ENCODE data around the gene CCDC178. TPM values are rescaled to one million over a fixed set of nuclear protein-coding genes. Genes with fewer than 3 reads are reported as not detected.
A peak's percentile ranks its signal among the peaks of the same experiment; 100 is the strongest.

The CCDC178 gene
- total RNA-seq, 1 donor from 2014 or later = 2.8 TPM

GRCh38 chr18:33051407-33051806 is 389.1 kb downstream of the CCDC178 start:
- Mint-ChIP-seq H3K36me3 (no peaks in the 10 kb centered on the region), H3K9me3 (no peaks in the 10 kb centered on the region), H3K4me1 (ENCODE audit: unreplicated experiment) (no peaks in the 10 kb centered on the region), H3K27me3 (no peaks in the 10 kb centered on the region), H3K4me3 (no peak overlapping the region), H3K27ac (no peak overlapping the region)
- TF ChIP-seq, protein P1, sequence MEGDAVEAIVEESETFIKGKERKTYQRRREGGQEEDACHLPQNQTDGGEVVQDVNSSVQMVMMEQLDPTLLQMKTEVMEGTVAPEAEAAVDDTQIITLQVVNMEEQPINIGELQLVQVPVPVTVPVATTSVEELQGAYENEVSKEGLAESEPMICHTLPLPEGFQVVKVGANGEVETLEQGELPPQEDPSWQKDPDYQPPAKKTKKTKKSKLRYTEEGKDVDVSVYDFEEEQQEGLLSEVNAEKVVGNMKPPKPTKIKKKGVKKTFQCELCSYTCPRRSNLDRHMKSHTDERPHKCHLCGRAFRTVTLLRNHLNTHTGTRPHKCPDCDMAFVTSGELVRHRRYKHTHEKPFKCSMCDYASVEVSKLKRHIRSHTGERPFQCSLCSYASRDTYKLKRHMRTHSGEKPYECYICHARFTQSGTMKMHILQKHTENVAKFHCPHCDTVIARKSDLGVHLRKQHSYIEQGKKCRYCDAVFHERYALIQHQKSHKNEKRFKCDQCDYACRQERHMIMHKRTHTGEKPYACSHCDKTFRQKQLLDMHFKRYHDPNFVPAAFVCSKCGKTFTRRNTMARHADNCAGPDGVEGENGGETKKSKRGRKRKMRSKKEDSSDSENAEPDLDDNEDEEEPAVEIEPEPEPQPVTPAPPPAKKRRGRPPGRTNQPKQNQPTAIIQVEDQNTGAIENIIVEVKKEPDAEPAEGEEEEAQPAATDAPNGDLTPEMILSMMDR (conservative IDR thresholded peaks at IDR 0.05) = no peak
- no peak for DNase-seq (ENCODE audit: extremely low spot score, unreplicated experiment)

DNA sequence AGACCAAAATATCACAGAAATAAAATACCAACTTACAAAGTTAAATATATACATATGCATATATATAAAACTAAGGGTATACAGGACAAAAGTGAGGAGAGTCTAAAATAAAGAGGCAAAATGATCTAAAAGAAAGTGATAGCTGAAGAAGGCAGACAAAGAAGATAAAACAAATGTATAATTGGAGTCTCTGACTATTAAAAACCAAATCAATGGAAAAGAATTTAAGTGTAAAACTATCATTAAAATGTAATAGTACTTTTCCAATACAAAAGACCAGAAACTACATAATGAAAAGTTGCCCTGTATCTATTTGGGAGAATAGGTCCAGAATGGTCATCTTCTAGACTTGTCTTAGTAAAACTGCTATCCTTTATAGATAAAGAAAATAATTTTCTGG is 400.3 kb downstream of the CCDC178 start:
- Mint-ChIP-seq H3K27ac (no peak overlapping the region), H3K27me3 (no peaks in the 10 kb centered on the region), H3K4me3 (no peak overlapping the region), H3K4me1 (ENCODE audit: unreplicated experiment) (no peaks in the 10 kb centered on the region), H3K36me3 (no peaks in the 10 kb centered on the region), H3K9me3 (no peaks in the 10 kb centered on the region)
- TF ChIP-seq, protein P1 (conservative IDR thresholded peaks at IDR 0.05) = no peak
- no peak for DNase-seq (ENCODE audit: extremely low spot score, unreplicated experiment)

DNA sequence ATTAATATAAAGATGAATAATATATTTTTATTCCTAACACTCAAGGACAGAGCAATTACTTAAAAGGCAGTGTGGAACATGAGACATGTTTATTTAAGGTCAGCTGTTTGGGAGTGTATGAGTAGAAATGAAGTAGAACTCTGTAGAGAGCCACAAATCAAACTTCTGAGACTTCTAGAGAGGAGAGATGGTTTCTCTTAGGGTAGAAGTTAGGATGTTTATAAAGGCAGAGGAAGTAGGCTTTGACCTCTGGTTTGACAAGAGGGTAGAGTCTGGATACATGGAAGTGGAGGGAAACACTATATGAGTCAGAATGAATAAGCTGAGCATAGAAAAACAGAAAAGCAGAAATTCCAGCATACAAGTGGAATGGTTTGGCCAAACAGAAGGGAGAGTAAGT is 405.6 kb downstream of the CCDC178 start:
- TF ChIP-seq, protein P1 (conservative IDR thresholded peaks at IDR 0.05) = no peak
- no peak for DNase-seq (ENCODE audit: extremely low spot score, unreplicated experiment)
- H3K27me3 Mint-ChIP-seq = no peaks in the 10 kb centered on the region
- H3K4me1 Mint-ChIP-seq (ENCODE audit: unreplicated experiment) = no peaks in the 10 kb centered on the region
- H3K36me3 Mint-ChIP-seq = no peaks in the 10 kb centered on the region
- no peak overlapping the region for H3K4me3 Mint-ChIP-seq
- no peak overlapping the region for H3K27ac Mint-ChIP-seq
- H3K9me3 Mint-ChIP-seq = no peaks in the 10 kb centered on the region

DNA sequence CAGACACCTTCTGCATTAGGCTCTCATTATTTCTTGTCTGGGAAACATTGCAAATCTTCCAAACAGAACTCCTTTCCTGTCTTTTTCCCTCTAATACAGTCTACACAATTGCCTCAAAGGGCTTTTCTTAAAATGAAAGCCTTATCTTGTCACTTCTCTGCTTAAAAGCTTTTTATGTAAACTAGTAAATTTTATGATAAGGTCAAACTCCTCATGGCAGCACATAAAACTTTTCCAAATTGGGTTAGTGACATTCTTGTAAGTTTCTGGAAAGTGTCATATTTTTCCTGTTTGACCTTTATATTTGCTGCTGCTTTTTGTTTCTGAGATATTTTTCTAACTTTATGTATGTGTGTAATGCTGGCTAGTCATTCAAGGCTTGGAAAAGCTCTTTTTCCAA is 406.3 kb downstream of the CCDC178 start:
- no peak overlapping the region for H3K27ac Mint-ChIP-seq
- no peaks in the 10 kb centered on the region for H3K4me1 Mint-ChIP-seq (ENCODE audit: unreplicated experiment)
- H3K27me3 Mint-ChIP-seq = no peaks in the 10 kb centered on the region
- TF ChIP-seq, protein P1 (conservative IDR thresholded peaks at IDR 0.05) = no peak
- no peak for DNase-seq (ENCODE audit: extremely low spot score, unreplicated experiment)
- no peaks in the 10 kb centered on the region for H3K9me3 Mint-ChIP-seq
- H3K36me3 Mint-ChIP-seq = no peaks in the 10 kb centered on the region
- no peak overlapping the region for H3K4me3 Mint-ChIP-seq

GRCh38 chr18:33022370-33022769 is 418.2 kb downstream of the CCDC178 start:
- Mint-ChIP-seq H3K36me3 (no peaks in the 10 kb centered on the region), H3K27ac (no peak overlapping the region), H3K4me1 (ENCODE audit: unreplicated experiment) (no peaks in the 10 kb centered on the region), H3K4me3 (no peak overlapping the region), H3K9me3 (no peaks in the 10 kb centered on the region), H3K27me3 (no peaks in the 10 kb centered on the region)
- DNase-seq (ENCODE audit: extremely low spot score, unreplicated experiment) = no peak
- TF ChIP-seq, protein P1 (conservative IDR thresholded peaks at IDR 0.05) = peak; percentile 59

GRCh38 chr18:33020877-33021276 is 419.6 kb downstream of the CCDC178 start:
- H3K9me3 Mint-ChIP-seq = no peaks in the 10 kb centered on the region
- no peak for DNase-seq (ENCODE audit: extremely low spot score, unreplicated experiment)
- no peak overlapping the region for H3K27ac Mint-ChIP-seq
- TF ChIP-seq, protein P1 (conservative IDR thresholded peaks at IDR 0.05) = no peak
- H3K4me1 Mint-ChIP-seq (ENCODE audit: unreplicated experiment) = no peaks in the 10 kb centered on the region
- no peak overlapping the region for H3K4me3 Mint-ChIP-seq
- no peaks in the 10 kb centered on the region for H3K36me3 Mint-ChIP-seq
- H3K27me3 Mint-ChIP-seq = no peaks in the 10 kb centered on the region
